Progenitor cell of endocrine pancreas (in vitro differentiated cells): ENCODE results near the gene RALGAPA2. TPM values are rescaled to one million over a fixed set of nuclear protein-coding genes. Genes with fewer than 3 reads are reported as not detected.

Experiments used
- DNase-seq: peaks from one replicate; pipeline ENCODE4 v3.0.0; 2021; ENCODE audit warnings: low spot score; ENCODE audit not compliant: unreplicated experiment
- H3K27ac Mint-ChIP-seq: 2 replicates; pipeline ENCODE4 v1.8.0; 2021; ENCODE audit warnings: mild to moderate bottlenecking, moderate library complexity, mixed read lengths
- H3K27me3 Mint-ChIP-seq: 2 replicates; pipeline ENCODE4 v1.8.0; 2021; ENCODE audit warnings: mixed read lengths
- H3K36me3 Mint-ChIP-seq: 2 replicates; pipeline ENCODE4 v1.8.0; 2022; ENCODE audit warnings: mixed read lengths; ENCODE audit not compliant: insufficient read depth
- H3K4me1 Mint-ChIP-seq: 2 replicates; pipeline ENCODE4 v1.8.0; 2021; ENCODE audit warnings: low read depth, mixed read lengths
- H3K4me3 Mint-ChIP-seq: 2 replicates; pipeline ENCODE4 v1.8.0; 2021; ENCODE audit warnings: low read depth, mild to moderate bottlenecking, moderate library complexity, mixed read lengths
- H3K9me3 Mint-ChIP-seq: 2 replicates; pipeline ENCODE4 v1.8.0; 2021; ENCODE audit warnings: low read depth, mixed read lengths
- total RNA-seq: library from RNA; stranded (reverse); gene quantifications from 2 replicates; pipeline ENCODE4 v1.2.1, GENCODE V29; 2021
- TF ChIP-seq, protein P1 (sequence below): fragments of 200-600 bp; sonication (generic); IDR thresholded peaks from one replicate; pipeline ENCODE4 v1.5.0; 2021; ENCODE audit warnings: antibody characterized with exemption, mild to moderate bottlenecking; ENCODE audit not compliant: unreplicated experiment

The RALGAPA2 gene
- total RNA-seq, 1 donor from 2014 or later: 109 TPM

DNA sequence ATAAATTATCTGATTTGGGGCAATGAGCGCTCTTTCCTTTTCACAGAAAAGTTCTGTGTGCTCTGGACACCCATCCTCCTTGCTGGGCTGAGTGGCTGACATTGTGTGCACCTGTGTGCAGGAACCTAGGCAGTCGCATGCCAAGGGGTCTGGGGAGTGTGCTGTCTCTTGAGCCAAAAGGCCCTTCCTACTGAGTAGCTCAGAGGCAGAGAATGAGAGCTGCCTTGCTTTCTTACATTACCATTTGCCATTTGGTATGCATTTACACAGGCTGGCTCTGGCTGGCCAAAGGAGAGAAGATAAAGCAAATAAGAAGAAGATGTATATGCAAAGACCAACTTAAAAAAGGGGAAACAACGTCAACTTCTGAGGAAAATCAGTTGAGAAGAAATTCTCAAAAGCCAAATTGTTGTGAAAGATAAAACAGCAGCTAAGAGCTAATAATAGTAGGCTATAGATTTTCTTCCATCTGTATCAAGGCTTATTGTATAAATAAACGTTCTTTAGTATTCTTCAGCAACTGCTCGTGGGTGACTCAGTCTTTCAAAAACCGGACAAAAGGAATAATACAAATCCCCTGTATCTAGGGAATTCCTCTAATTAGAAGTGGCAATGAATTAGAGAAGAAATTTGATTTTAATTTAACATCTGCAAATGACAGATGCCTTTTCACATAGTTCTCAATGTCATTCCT, 222.6 kb downstream of the RALGAPA2 start:
- Mint-ChIP-seq H3K27me3 (no peaks in the 10 kb centered on the region), H3K9me3 (peaks cover 5% of the 10 kb centered on the region), H3K27ac (no peak overlapping the region), H3K4me3 (no peak overlapping the region), H3K36me3 (peaks cover 21% of the 10 kb centered on the region), H3K4me1 (peaks cover 47% of the 10 kb centered on the region)
- TF ChIP-seq, protein P1, sequence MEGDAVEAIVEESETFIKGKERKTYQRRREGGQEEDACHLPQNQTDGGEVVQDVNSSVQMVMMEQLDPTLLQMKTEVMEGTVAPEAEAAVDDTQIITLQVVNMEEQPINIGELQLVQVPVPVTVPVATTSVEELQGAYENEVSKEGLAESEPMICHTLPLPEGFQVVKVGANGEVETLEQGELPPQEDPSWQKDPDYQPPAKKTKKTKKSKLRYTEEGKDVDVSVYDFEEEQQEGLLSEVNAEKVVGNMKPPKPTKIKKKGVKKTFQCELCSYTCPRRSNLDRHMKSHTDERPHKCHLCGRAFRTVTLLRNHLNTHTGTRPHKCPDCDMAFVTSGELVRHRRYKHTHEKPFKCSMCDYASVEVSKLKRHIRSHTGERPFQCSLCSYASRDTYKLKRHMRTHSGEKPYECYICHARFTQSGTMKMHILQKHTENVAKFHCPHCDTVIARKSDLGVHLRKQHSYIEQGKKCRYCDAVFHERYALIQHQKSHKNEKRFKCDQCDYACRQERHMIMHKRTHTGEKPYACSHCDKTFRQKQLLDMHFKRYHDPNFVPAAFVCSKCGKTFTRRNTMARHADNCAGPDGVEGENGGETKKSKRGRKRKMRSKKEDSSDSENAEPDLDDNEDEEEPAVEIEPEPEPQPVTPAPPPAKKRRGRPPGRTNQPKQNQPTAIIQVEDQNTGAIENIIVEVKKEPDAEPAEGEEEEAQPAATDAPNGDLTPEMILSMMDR: no peak
- no peak for DNase-seq

DNA sequence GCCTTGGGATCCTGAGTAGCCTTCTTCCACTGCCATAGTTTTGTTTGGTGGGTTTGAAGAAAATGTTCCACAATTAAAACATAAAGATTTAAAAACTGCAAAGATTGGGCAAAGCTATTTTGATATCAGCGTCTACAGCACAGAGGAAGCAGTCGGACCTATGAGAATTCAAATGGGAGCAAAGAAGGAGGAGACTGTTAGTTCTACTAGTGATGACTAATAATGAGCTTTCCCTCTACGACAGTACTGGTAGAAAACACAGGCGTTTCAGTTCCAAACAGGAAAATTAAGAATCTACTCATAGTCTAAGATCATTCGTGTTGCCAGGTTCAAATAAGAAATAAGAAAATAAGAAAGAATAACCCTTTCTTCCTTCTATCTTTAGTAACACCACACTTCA, 223.4 kb downstream of the RALGAPA2 start:
- H3K4me1 Mint-ChIP-seq: peaks cover 42% of the 10 kb centered on the region
- TF ChIP-seq, protein P1: no peak
- H3K27me3 Mint-ChIP-seq: no peaks in the 10 kb centered on the region
- H3K36me3 Mint-ChIP-seq: peaks cover 21% of the 10 kb centered on the region
- no peak overlapping the region for H3K4me3 Mint-ChIP-seq
- no peak for DNase-seq
- H3K9me3 Mint-ChIP-seq: peaks cover 5% of the 10 kb centered on the region
- peak overlapping the region; percentile 69 for H3K27ac Mint-ChIP-seq

DNA sequence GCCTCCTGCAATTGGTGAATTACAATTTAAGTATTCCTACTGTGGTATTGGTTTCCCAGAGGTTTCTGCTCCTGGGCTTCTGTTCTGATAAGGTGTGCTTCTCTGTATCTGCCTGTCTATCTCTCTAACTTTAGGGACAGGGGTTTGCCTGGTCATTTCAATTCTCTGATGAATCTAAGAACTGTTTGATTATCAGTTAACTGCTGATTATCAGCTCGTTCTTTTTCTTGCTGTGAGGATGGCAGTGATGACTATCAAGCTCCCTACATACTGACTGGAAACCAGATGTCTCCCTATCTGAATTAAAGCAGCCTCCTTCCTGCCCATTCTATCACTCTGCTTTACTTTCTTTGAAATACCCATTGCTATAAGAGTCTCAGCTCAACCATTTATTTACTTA, 224.1 kb downstream of the RALGAPA2 start:
- TF ChIP-seq, protein P1: no peak
- H3K27me3 Mint-ChIP-seq: no peaks in the 10 kb centered on the region
- peaks cover 38% of the 10 kb centered on the region for H3K4me1 Mint-ChIP-seq
- no peak for DNase-seq
- peaks cover 5% of the 10 kb centered on the region for H3K9me3 Mint-ChIP-seq
- H3K36me3 Mint-ChIP-seq: peaks cover 23% of the 10 kb centered on the region
- no peak overlapping the region for H3K27ac Mint-ChIP-seq
- H3K4me3 Mint-ChIP-seq: no peak overlapping the region

DNA sequence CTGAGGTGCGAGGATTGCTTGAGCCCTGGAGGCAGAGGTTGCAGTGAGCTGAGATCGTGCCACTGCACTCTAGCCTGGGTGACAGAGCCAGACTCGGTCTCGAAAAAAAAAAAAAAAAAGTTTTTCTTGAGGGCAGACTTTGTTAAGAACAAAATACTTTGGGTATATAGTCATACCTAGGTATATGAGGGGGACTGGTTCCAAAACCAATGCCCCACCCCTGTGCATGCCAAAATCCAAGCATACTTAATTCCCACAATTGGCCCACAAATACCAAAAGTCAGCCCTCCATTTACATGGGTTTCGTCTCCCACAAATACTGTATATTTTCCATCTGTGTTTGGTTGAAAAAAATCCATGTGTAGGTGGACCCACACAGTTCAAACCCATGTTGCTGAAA, 224.6 kb downstream of the RALGAPA2 start:
- Mint-ChIP-seq H3K27ac (no peak overlapping the region), H3K4me3 (no peak overlapping the region), H3K4me1 (peaks cover 40% of the 10 kb centered on the region)

DNA sequence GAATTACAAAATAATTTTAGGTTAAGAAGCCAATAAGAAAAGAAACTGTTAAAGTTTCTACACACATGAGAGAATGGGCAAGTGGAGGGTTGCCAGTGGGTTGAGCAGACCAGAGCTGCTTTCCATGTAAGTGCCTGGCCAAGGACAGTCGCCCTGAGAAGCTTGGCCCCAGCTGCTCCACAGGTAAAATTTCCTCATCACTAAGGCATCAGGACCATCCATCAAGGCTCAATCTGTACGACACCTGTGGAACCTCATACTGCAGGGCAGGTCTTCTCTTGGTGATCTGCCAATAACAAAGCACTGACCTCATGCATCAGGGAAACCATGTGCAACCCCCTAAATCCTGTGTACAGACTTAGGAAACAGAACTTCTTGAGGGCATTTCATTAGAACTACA, 229.1 kb downstream of the RALGAPA2 start:
- DNase-seq: no peak
- Mint-ChIP-seq H3K4me3 (no peak overlapping the region), H3K36me3 (peaks cover 22% of the 10 kb centered on the region), H3K9me3 (peaks cover 5% of the 10 kb centered on the region), H3K27me3 (no peaks in the 10 kb centered on the region), H3K27ac (no peak overlapping the region), H3K4me1 (peaks cover 14% of the 10 kb centered on the region)
- TF ChIP-seq, protein P1: no peak

More for the DNA sequence above, 224.6 kb downstream of the RALGAPA2 start:
- DNase-seq: no peak
- TF ChIP-seq, protein P1: no peak
- Mint-ChIP-seq H3K9me3 (peaks cover 5% of the 10 kb centered on the region), H3K27me3 (no peaks in the 10 kb centered on the region), H3K36me3 (peaks cover 27% of the 10 kb centered on the region)
